ENCODE results near the gene NPM1. TPM values are rescaled to one million over a fixed set of nuclear protein-coding genes. Genes with fewer than 3 reads are reported as not detected.
"Not testable (repeated sequence)": the region's sequence is repeated elsewhere in the genome, so short reads cannot be mapped to it uniquely, and the experiment has no call there.

Gene NPM1
- total RNA-seq, 1 donor from 2014 or later = 1,016 TPM

GRCh38 chr5:171369898-171370297 lies 17.8 kb upstream of the NPM1 start:
- Mint-ChIP-seq H3K27me3 (ENCODE audit: unreplicated experiment) (peaks cover 1% of the 10 kb centered on the region), H3K4me1 (ENCODE audit: unreplicated experiment) (no peaks in the 10 kb centered on the region), H3K9me3 (ENCODE audit: unreplicated experiment) (no peaks in the 10 kb centered on the region), H3K27ac (ENCODE audit: unreplicated experiment) (no peak overlapping the region), H3K4me3 (ENCODE audit: unreplicated experiment) (no peak overlapping the region), H3K36me3 (ENCODE audit: low read depth, unreplicated experiment) (no peaks in the 10 kb centered on the region)
- no peak for DNase-seq (ENCODE audit: low spot score)
- TF ChIP-seq CTCF (IDR thresholded peaks at IDR 0.05; ENCODE audit: unreplicated experiment) = no peak

DNA sequence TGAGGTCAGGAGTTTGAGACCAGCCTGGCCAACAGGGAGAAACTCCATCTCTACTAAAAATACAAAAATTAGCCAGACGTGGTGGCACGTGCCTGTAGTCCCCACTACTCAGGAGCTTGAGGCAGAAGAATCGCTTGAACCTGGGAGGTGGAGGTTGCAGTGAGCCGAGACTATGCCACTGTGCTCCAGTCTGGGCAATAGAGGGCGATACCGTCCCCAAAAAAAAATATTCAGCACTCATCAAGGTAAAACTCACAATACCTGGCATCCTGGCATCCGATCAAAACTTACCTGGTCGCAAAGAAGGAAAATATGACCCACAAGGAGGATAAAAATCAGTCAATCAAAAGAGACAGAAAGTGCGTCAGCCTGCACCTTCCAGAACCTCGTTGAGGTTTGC lies 16.8 kb upstream of the NPM1 start:
- not testable (repeated sequence) for H3K36me3 Mint-ChIP-seq (ENCODE audit: low read depth, unreplicated experiment); H3K27ac Mint-ChIP-seq (ENCODE audit: unreplicated experiment); DNase-seq (ENCODE audit: low spot score)

DNA sequence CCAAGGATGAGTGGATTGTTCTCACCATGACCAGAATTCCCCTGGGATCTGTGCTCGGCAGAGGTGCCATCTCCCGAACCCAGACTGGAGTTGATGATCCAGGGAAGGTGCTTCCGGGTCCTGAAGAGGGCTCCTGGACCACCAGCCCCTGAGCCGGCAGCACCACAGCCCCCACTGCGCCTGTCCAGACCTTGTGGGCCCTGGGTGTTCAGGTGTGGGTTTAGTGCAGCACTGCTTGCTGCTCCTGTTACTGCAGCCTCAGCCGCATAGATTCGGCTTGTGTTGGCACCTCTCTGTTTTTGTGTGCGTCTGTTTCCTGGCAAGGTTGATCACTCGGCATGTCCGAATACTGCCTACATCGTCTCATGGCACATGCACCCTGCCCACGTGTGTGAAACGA lies 16.3 kb upstream of the NPM1 start:
- no peaks in the 10 kb centered on the region for H3K36me3 Mint-ChIP-seq (ENCODE audit: low read depth, unreplicated experiment)
- H3K27ac Mint-ChIP-seq (ENCODE audit: unreplicated experiment) = no peak overlapping the region
- DNase-seq (ENCODE audit: low spot score) = no peak
- peaks cover 1% of the 10 kb centered on the region for H3K27me3 Mint-ChIP-seq (ENCODE audit: unreplicated experiment)
- TF ChIP-seq CTCF (IDR thresholded peaks at IDR 0.05; ENCODE audit: unreplicated experiment) = no peak
- H3K4me3 Mint-ChIP-seq (ENCODE audit: unreplicated experiment) = no peak overlapping the region
- H3K4me1 Mint-ChIP-seq (ENCODE audit: unreplicated experiment) = no peaks in the 10 kb centered on the region
- H3K9me3 Mint-ChIP-seq (ENCODE audit: unreplicated experiment) = no peaks in the 10 kb centered on the region

More for the DNA sequence above, 16.8 kb upstream of the NPM1 start:
- not testable (repeated sequence) for H3K4me3 Mint-ChIP-seq (ENCODE audit: unreplicated experiment); H3K27me3 Mint-ChIP-seq (ENCODE audit: unreplicated experiment); H3K9me3 Mint-ChIP-seq (ENCODE audit: unreplicated experiment); H3K4me1 Mint-ChIP-seq (ENCODE audit: unreplicated experiment)

DNA sequence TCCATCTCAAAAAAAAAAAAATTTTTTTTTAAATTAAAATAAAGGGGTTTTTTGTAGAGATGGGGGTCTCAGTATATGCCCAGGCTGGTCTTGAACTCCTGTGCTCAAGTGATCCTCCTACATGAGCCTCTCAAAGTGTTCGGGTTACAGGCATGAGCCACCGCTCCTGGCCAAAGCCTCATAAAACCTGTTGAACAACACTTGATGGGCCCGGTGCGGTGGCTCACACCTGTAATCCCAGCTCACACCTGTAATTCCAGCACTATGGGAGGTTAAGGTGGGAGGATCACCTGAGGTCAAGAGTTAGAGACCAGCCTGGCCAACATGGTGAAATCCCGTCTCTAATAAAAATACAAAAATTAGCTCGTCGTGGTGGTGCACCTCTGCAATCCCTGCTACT lies 7.7 kb upstream of the NPM1 start:
- Mint-ChIP-seq H3K27me3 (ENCODE audit: unreplicated experiment) (no peaks in the 10 kb centered on the region), H3K9me3 (ENCODE audit: unreplicated experiment) (no peaks in the 10 kb centered on the region), H3K4me1 (ENCODE audit: unreplicated experiment) (no peaks in the 10 kb centered on the region), H3K4me3 (ENCODE audit: unreplicated experiment) (no peak overlapping the region), H3K36me3 (ENCODE audit: low read depth, unreplicated experiment) (no peaks in the 10 kb centered on the region), H3K27ac (ENCODE audit: unreplicated experiment) (no peak overlapping the region)
- no peak for TF ChIP-seq CTCF (IDR thresholded peaks at IDR 0.05; ENCODE audit: unreplicated experiment)
- DNase-seq (ENCODE audit: low spot score) = no peak

DNA sequence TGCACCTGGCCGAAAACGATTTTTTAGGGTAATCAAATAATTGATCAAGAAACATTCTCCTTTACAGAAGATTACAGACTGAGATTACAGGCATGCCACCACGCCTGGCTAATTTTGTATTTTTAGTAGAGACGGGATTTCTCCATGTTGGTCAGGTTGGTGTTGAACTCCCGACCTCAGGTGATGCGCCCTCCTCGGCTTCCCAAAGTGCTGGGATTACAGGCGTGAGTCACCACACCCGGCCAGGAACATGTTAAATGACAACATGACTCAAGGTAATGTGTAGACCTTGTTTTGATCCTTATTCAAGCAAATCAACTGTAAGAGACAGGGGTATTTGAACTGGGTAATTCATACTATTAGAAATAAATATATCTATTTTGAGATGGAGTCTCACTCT lies 3.2 kb upstream of the NPM1 start:
- H3K27ac Mint-ChIP-seq (ENCODE audit: unreplicated experiment); H3K36me3 Mint-ChIP-seq (ENCODE audit: low read depth, unreplicated experiment); H3K4me1 Mint-ChIP-seq (ENCODE audit: unreplicated experiment); DNase-seq (ENCODE audit: low spot score); H3K4me3 Mint-ChIP-seq (ENCODE audit: unreplicated experiment); H3K9me3 Mint-ChIP-seq (ENCODE audit: unreplicated experiment): not testable (repeated sequence)
- H3K27me3 Mint-ChIP-seq (ENCODE audit: unreplicated experiment) = peaks cover 11% of the 10 kb centered on the region

GRCh38 chr5:171384999-171385398 lies 2.6 kb upstream of the NPM1 start:
- H3K27me3 Mint-ChIP-seq (ENCODE audit: unreplicated experiment) = peaks cover 11% of the 10 kb centered on the region

More at GRCh38 chr5:171384999-171385398, 2.6 kb upstream of the NPM1 start:
- not testable (repeated sequence) for DNase-seq (ENCODE audit: low spot score); H3K4me3 Mint-ChIP-seq (ENCODE audit: unreplicated experiment); H3K27ac Mint-ChIP-seq (ENCODE audit: unreplicated experiment); H3K9me3 Mint-ChIP-seq (ENCODE audit: unreplicated experiment); H3K36me3 Mint-ChIP-seq (ENCODE audit: low read depth, unreplicated experiment)
- peaks cover 15% of the 10 kb centered on the region for H3K4me1 Mint-ChIP-seq (ENCODE audit: unreplicated experiment)
